Esophagus muscularis mucosa (tissue), 4 donors: ENCODE measurements around the gene MORN5.

Experiments
- EP300 ChIP-seq: sonication (generic); formaldehyde crosslinking; IDR thresholded peaks from one replicate; pipeline ENCODE4 v1.6.1; 2017; ENCODE audit warnings: antibody characterized with exemption
- POLR2A ChIP-seq: fragments of 450-650 bp; IDR thresholded peaks from one replicate; pipeline ENCODE4 v1.6.1; 2017; ENCODE audit warnings: antibody characterized with exemption, moderate library complexity, mild to moderate bottlenecking, low read depth
- POLR2AphosphoS5 ChIP-seq, 2 donors: sonication (generic); formaldehyde crosslinking; IDR thresholded peaks; one replicate each; pipeline ENCODE4 v1.6.1; 2017; ENCODE audit warnings: antibody characterized with exemption in 2 of 2
- TF ChIP-seq, protein P1 (sequence below), 3 experiments: fragments of 200-600 bp in 2 of 3; fragments of 450-650 bp in 1 of 3; sonication (generic) in 2 of 3; IDR thresholded peaks; one replicate each; pipeline ENCODE4 v1.5.1; 2017 to 2019; ENCODE audit warnings: antibody characterized with exemption in 3 of 3, mild to moderate bottlenecking in 2 of 3, moderate library complexity in 1 of 3

DNA sequence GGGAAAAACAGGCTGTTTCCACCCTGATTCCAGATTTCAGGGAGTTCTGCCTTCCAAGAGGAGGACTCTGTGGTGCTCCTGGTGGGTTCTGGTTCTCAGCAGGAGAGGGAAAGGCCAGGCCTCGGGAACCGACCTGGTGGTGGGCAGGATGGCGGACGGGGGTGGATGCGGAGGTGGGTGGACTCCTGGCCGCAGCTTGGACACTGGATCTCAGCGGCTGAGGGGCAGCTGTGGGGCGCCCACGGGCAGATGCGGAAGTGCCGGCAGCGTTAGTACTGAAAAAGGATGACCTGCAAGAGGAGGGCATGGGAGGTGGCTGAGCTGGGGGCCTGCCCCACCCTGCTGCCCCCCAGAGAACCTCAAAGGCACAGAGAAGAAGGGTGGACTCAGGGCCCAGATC, 44.8 kb downstream of the MORN5 start:
- TF ChIP-seq, protein P1, sequence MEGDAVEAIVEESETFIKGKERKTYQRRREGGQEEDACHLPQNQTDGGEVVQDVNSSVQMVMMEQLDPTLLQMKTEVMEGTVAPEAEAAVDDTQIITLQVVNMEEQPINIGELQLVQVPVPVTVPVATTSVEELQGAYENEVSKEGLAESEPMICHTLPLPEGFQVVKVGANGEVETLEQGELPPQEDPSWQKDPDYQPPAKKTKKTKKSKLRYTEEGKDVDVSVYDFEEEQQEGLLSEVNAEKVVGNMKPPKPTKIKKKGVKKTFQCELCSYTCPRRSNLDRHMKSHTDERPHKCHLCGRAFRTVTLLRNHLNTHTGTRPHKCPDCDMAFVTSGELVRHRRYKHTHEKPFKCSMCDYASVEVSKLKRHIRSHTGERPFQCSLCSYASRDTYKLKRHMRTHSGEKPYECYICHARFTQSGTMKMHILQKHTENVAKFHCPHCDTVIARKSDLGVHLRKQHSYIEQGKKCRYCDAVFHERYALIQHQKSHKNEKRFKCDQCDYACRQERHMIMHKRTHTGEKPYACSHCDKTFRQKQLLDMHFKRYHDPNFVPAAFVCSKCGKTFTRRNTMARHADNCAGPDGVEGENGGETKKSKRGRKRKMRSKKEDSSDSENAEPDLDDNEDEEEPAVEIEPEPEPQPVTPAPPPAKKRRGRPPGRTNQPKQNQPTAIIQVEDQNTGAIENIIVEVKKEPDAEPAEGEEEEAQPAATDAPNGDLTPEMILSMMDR (IDR thresholded peaks at IDR 0.05), result no peak
- TF ChIP-seq POLR2A (no peak), EP300 (no peak), POLR2AphosphoS5 (IDR thresholded peaks at IDR 0.05) (no peak)
